HEK293T (cell line): ENCODE measurements around the gene PSME3IP1.

Experiments
- CTCF ChIA-PET: fragments of 350-600 bp; formaldehyde crosslinking; extraction: SDS; loops from one replicate; lab custom pipeline; 2021; ENCODE audit warnings: antibody characterized with exemption, inconsistent platforms; lab: Yijun Ruan, JAX
- POLR2A ChIA-PET: fragments of 350-600 bp; formaldehyde crosslinking; extraction: SDS; loops from one replicate; lab custom pipeline; 2020; ENCODE audit warnings: antibody characterized with exemption, inconsistent platforms; lab: Yijun Ruan, JAX
- DNase-seq: peaks from one replicate; pipeline ENCODE4 v3.0.0; 2012; ENCODE audit warnings: mixed read lengths; ENCODE audit errors: extremely low spot score
- ARNT ChIP-seq: fragments of 450-650 bp; IDR thresholded peaks from 2 replicates; pipeline ENCODE4 v1.6.1; 2017; ENCODE audit warnings: mild to moderate bottlenecking
- BHLHE40 ChIP-seq: fragments of 450-650 bp; IDR thresholded peaks from 2 replicates; pipeline ENCODE4 v1.6.1; 2016; ENCODE audit warnings: mild to moderate bottlenecking, moderate library complexity, borderline replicate concordance
- CTBP1 ChIP-seq: fragments of 450-650 bp; IDR thresholded peaks from 2 replicates; pipeline ENCODE4 v1.6.1; 2016; ENCODE audit warnings: borderline replicate concordance
- ELF4 ChIP-seq: fragments of 450-650 bp; IDR thresholded peaks from 2 replicates; pipeline ENCODE4 v1.6.1; 2017; ENCODE audit warnings: antibody characterized with exemption
- FOXA1 ChIP-seq: fragments of 450-650 bp; IDR thresholded peaks from 2 replicates; pipeline ENCODE4 v1.6.1; 2016; ENCODE audit warnings: mild to moderate bottlenecking
- FOXK2 ChIP-seq: fragments of 450-650 bp; IDR thresholded peaks from 2 replicates; pipeline ENCODE4 v1.6.1; 2016; ENCODE audit warnings: mild to moderate bottlenecking
- FOXM1 ChIP-seq: fragments of 450-650 bp; IDR thresholded peaks from 2 replicates; pipeline ENCODE4 v1.6.1; 2017; ENCODE audit warnings: mild to moderate bottlenecking, borderline replicate concordance
- HDGF ChIP-seq: fragments of 450-650 bp; IDR thresholded peaks from 2 replicates; pipeline ENCODE4 v1.6.1; 2017; ENCODE audit warnings: antibody characterized with exemption, borderline replicate concordance
- L3MBTL2 ChIP-seq: fragments of 450-650 bp; conservative IDR thresholded peaks from 2 replicates; pipeline ENCODE4 v1.6.1; 2016; ENCODE audit warnings: mild to moderate bottlenecking
- LEF1 ChIP-seq: fragments of 450-650 bp; IDR thresholded peaks from 2 replicates; pipeline ENCODE4 v1.6.1; 2017; ENCODE audit warnings: mild to moderate bottlenecking, borderline replicate concordance
- NFRKB ChIP-seq: fragments of 450-650 bp; IDR thresholded peaks from 2 replicates; pipeline ENCODE4 v1.6.1; 2016; ENCODE audit warnings: mild to moderate bottlenecking, moderate library complexity
- PKNOX1 ChIP-seq: fragments of 450-650 bp; IDR thresholded peaks from 2 replicates; pipeline ENCODE4 v1.6.1; 2016
- SP1 ChIP-seq: fragments of 450-650 bp; IDR thresholded peaks from 2 replicates; pipeline ENCODE4 v1.6.1; 2017
- SUZ12 ChIP-seq: fragments of 450-650 bp; IDR thresholded peaks from 2 replicates; pipeline ENCODE4 v1.6.1; 2016; ENCODE audit warnings: mild to moderate bottlenecking
- TARDBP ChIP-seq: fragments of 450-650 bp; IDR thresholded peaks from 2 replicates; pipeline ENCODE4 v1.6.1; 2016
- ZNF384 ChIP-seq: fragments of 450-650 bp; IDR thresholded peaks from 2 replicates; pipeline ENCODE4 v1.6.1; 2016

Gene PSME3IP1

GRCh38 chr16:57216968-57217367 lies 31.1 kb upstream of the PSME3IP1 start:
- POLR2A ChIA-PET: no interaction called here
- TF ChIP-seq FOXM1 (no peak), LEF1 (no peak), PKNOX1 (no peak), SP1 (no peak), ZNF384 (no peak), BHLHE40 (no peak), CTBP1 (no peak), TARDBP (no peak), NFRKB (no peak), L3MBTL2 (no peak), ELF4 (no peak), FOXK2 (no peak), HDGF (no peak), FOXA1 (no peak), ARNT (no peak), SUZ12 (no peak)
- CTCF ChIA-PET: no interaction called here
- no peak for DNase-seq

GRCh38 chr16:57213462-57213861 lies 27.6 kb upstream of the PSME3IP1 start:
- CTCF ChIA-PET: no interaction called here
- POLR2A ChIA-PET: no interaction called here
- no peak for DNase-seq
- no peak for TF ChIP-seq HDGF
- TF ChIP-seq FOXA1: no peak
- no peak for TF ChIP-seq ARNT
- no peak for TF ChIP-seq SP1
- no peak for TF ChIP-seq SUZ12
- TF ChIP-seq FOXM1: no peak
- TF ChIP-seq BHLHE40: no peak
- TF ChIP-seq NFRKB: no peak
- no peak for TF ChIP-seq LEF1

GRCh38 chr16:57209780-57210179 lies 23.9 kb upstream of the PSME3IP1 start:
- CTCF ChIA-PET: no interaction called here
- POLR2A ChIA-PET: no interaction called here
- TF ChIP-seq ARNT: no peak
- TF ChIP-seq CTBP1: no peak
- no peak for TF ChIP-seq BHLHE40
- no peak for TF ChIP-seq HDGF
- no peak for TF ChIP-seq FOXA1
- TF ChIP-seq FOXK2: no peak
- TF ChIP-seq FOXM1: no peak
- no peak for TF ChIP-seq L3MBTL2
- TF ChIP-seq NFRKB: no peak
- no peak for TF ChIP-seq ZNF384
- TF ChIP-seq SUZ12: no peak
- no peak for TF ChIP-seq TARDBP
- no peak for TF ChIP-seq ELF4
- DNase-seq: no peak

- no peak for DNase-seq
- TF ChIP-seq ELF4 (no peak), FOXA1 (no peak), L3MBTL2 (no peak), PKNOX1 (no peak), NFRKB (no peak), SP1 (no peak), SUZ12 (no peak), ZNF384 (no peak), ARNT (no peak), BHLHE40 (no peak), LEF1 (no peak), FOXM1 (no peak)
- ChIA-PET CTCF (no interaction called here), POLR2A (no interaction called here)
Measured at GRCh38 chr16:57208926-57209325, 23.1 kb upstream of the PSME3IP1 start.

- DNase-seq: peak; percentile 39
- ChIA-PET POLR2A (no interaction called here), CTCF (no interaction called here)
- no peak for TF ChIP-seq ELF4
- no peak for TF ChIP-seq BHLHE40
- no peak for TF ChIP-seq SP1
Measured at GRCh38 chr16:57204675-57205074, 18.8 kb upstream of the PSME3IP1 start.

- POLR2A ChIA-PET: no interaction called here
- TF ChIP-seq ELF4 (no peak), FOXM1 (no peak), CTBP1 (no peak), ZNF384 (no peak), L3MBTL2 (no peak), PKNOX1 (no peak), FOXK2 (no peak), ARNT (no peak), HDGF (no peak), NFRKB (no peak), LEF1 (no peak)
- DNase-seq: no peak
- CTCF ChIA-PET: no interaction called here
Measured at GRCh38 chr16:57203451-57203850, 17.6 kb upstream of the PSME3IP1 start.
